HepG2 (cell line): ENCODE data around the gene OCSTAMP. TPM values are rescaled to one million over a fixed set of nuclear protein-coding genes. Genes with fewer than 3 reads are reported as not detected.
A peak's percentile ranks its signal among the peaks of the same experiment; 100 is the strongest.

Source experiments
- ATAC-seq: fragments of 200-7000 bp; cut with Tn5 transposase; 3 replicates; pipeline ENCODE4 v1.9.1; 2020; ENCODE audit warnings: mild to moderate bottlenecking, moderate library complexity
- BruUV-seq: library from RNA; stranded (reverse); fragments of 400-500 nt; replicated peaks from 2 replicates; lab custom pipeline; 2021; lab: Mats Ljungman, UMichigan
- CTCF ChIA-PET: fragments of 300-600 bp; formaldehyde crosslinking; extraction: SDS; loops from one replicate; lab custom pipeline; 2021; ENCODE audit warnings: low total read pairs, inconsistent platforms, low intra/inter-chr PET ratio; lab: Yijun Ruan, JAX
- POLR2A ChIA-PET: fragments of 350-600 bp; sonication (Branson Sonifier 250); formaldehyde crosslinking; loops from one replicate; lab custom pipeline; 2020; ENCODE audit warnings: antibody characterized with exemption, inconsistent platforms; lab: Yijun Ruan, JAX
- DNase-seq: peaks from one replicate; pipeline ENCODE4 v3.0.0-alpha.2; 2015; ENCODE audit warnings: low spot score
- FAIRE-seq: peaks from 3 replicates; lab custom pipeline; 2011; peaks lifted over from hg19 to GRCh38; lab: Jason Lieb, UNC
- H2AFZ ChIP-seq: one replicate; pipeline ENCODE4 v1.6.1; 2011; ENCODE audit warnings: low read length, inconsistent platforms
- H3K27ac ChIP-seq: fragments of 300-600 bp; 3 replicates; pipeline ENCODE4 v1.8.0; 2011; ENCODE audit warnings: mixed run types, mild to moderate bottlenecking, mixed read lengths, low read length, inconsistent platforms; ENCODE audit not compliant: insufficient read depth; ENCODE audit errors: extremely low read length
- H3K27me3 ChIP-seq, 2 experiments: fragments of 200-600 bp in 1 of 2; 2 replicates in 1 of 2; 3 replicates in 1 of 2; pipeline versions ENCODE4 v1.6.0 to v1.8.0; 2011; ENCODE audit warnings: low read length in 2 of 2, mild to moderate bottlenecking in 2 of 2, moderate library complexity in 2 of 2, inconsistent platforms in 1 of 2; ENCODE audit not compliant: insufficient read depth in 2 of 2, control insufficient read depth in 1 of 2
- H3K36me3 ChIP-seq, 2 experiments: fragments of 200-600 bp in 1 of 2; replicated peaks in 1 of 2; 2 replicates in 1 of 2; 3 replicates in 1 of 2; pipeline versions ENCODE4 v1.5.1 to v1.8.0; 2011; ENCODE audit warnings: low read length in 2 of 2, inconsistent platforms in 1 of 2; ENCODE audit not compliant: insufficient read depth in 2 of 2, control insufficient read depth in 1 of 2
- H3K4me1 ChIP-seq: 2 replicates; pipeline ENCODE4 v1.5.1; 2012; ENCODE audit warnings: low read length, inconsistent platforms; ENCODE audit not compliant: insufficient read depth
- H3K4me2 ChIP-seq: 2 replicates; pipeline ENCODE4 v1.6.0; 2011; ENCODE audit warnings: low read depth, low read length, inconsistent platforms
- H3K4me3 ChIP-seq, 3 experiments: fragments of 200-600 bp in 1 of 3; sonication (generic), shearing (Covaris generic) in 1 of 3; replicated peaks in 1 of 3; 2 replicates each; pipeline ENCODE4 v1.5.1; 2011 to 2016; ENCODE audit warnings: low read length in 3 of 3, inconsistent platforms in 2 of 3, low read depth in 2 of 3, mild to moderate bottlenecking in 2 of 3, control low read depth in 1 of 3, mixed read lengths in 1 of 3; ENCODE audit not compliant: insufficient read depth in 1 of 3
- H3K79me2 ChIP-seq: one replicate; pipeline ENCODE4 v1.6.1; 2011; ENCODE audit warnings: low read length, inconsistent platforms; ENCODE audit not compliant: insufficient read depth
- H3K9ac ChIP-seq: 2 replicates; pipeline ENCODE4 v1.6.0; 2011; ENCODE audit warnings: mild to moderate bottlenecking, low read depth, low read length, inconsistent platforms; ENCODE audit not compliant: insufficient read depth
- H3K9me3 ChIP-seq: 2 replicates; pipeline ENCODE4 v1.5.1; 2012; ENCODE audit warnings: mild to moderate bottlenecking, low read length
- H4K20me1 ChIP-seq: 2 replicates; pipeline ENCODE4 v1.6.0; 2011; ENCODE audit warnings: inconsistent platforms, mild to moderate bottlenecking, low read length, moderate library complexity; ENCODE audit not compliant: insufficient read depth
- ISL2 ChIP-seq: sonication (generic); formaldehyde crosslinking; IDR thresholded peaks from 2 replicates; pipeline ENCODE4 v1.5.0; 2020; ENCODE audit warnings: missing genetic modification reagents
- MED8 ChIP-seq: sonication (generic); formaldehyde crosslinking; IDR thresholded peaks from 2 replicates; pipeline ENCODE4 v1.8.1; 2023; ENCODE audit warnings: mild to moderate bottlenecking, missing genetic modification reagents; ENCODE audit not compliant: insufficient replicate concordance
- MYC ChIP-seq: sonication (generic); formaldehyde crosslinking; IDR thresholded peaks from 2 replicates; pipeline ENCODE4 v1.9.0; 2021; ENCODE audit warnings: missing genetic modification reagents, borderline replicate concordance
- MYNN ChIP-seq: sonication (generic); formaldehyde crosslinking; IDR thresholded peaks from 2 replicates; pipeline ENCODE4 v1.4.0; 2020; ENCODE audit warnings: mild to moderate bottlenecking, low read depth, missing genetic modification reagents
- NCOA1 ChIP-seq: sonication (generic); formaldehyde crosslinking; IDR thresholded peaks from 2 replicates; pipeline ENCODE4 v1.9.0; 2021; ENCODE audit warnings: missing genetic modification reagents
- NCOA5 ChIP-seq: sonication (generic); formaldehyde crosslinking; IDR thresholded peaks from 2 replicates; pipeline ENCODE4 v1.4.0; 2020; ENCODE audit warnings: missing genetic modification reagents
- RBFOX2 ChIP-seq: fragments of 200-400 bp; formaldehyde crosslinking; IDR thresholded peaks from 2 replicates; pipeline ENCODE4 v1.6.1; 2017; ENCODE audit warnings: low read depth, mild to moderate bottlenecking, low read length
- ZBTB7A ChIP-seq: sonication (generic); formaldehyde crosslinking; IDR thresholded peaks from 2 replicates; pipeline ENCODE4 v1.8.0; 2022; ENCODE audit warnings: mild to moderate bottlenecking, missing genetic modification reagents
- ZFP62 ChIP-seq: sonication (generic); formaldehyde crosslinking; IDR thresholded peaks from 2 replicates; pipeline ENCODE4 v1.4.0; 2020; ENCODE audit warnings: missing genetic modification reagents
- ZNF383 ChIP-seq: sonication (generic); formaldehyde crosslinking; IDR thresholded peaks from 2 replicates; pipeline ENCODE4 v1.4.0; 2020; ENCODE audit warnings: missing genetic modification reagents, mild to moderate bottlenecking, borderline replicate concordance
- ZNF761 ChIP-seq: sonication (generic); formaldehyde crosslinking; conservative IDR thresholded peaks from 2 replicates; pipeline ENCODE4 v1.4.0; 2020; ENCODE audit warnings: mild to moderate bottlenecking, missing genetic modification reagents
- ZNF768 ChIP-seq: sonication (generic); formaldehyde crosslinking; IDR thresholded peaks from 2 replicates; pipeline ENCODE4 v1.4.0; 2020; ENCODE audit warnings: missing genetic modification reagents
- ZNF850 ChIP-seq: sonication (generic); formaldehyde crosslinking; conservative IDR thresholded peaks from 2 replicates; pipeline ENCODE4 v1.9.0; 2021; ENCODE audit warnings: mild to moderate bottlenecking, missing genetic modification reagents
- ZNF891 ChIP-seq: sonication (generic); formaldehyde crosslinking; IDR thresholded peaks from 2 replicates; pipeline ENCODE4 v1.5.0; 2020; ENCODE audit warnings: mild to moderate bottlenecking, missing genetic modification reagents
- WGBS: methylation state at CpG from one replicate; pipeline ENCODE4 v1.1.6; 2017; ENCODE audit warnings: low lambda C conversion rate; 5-methylcytosine and 5-hydroxymethylcytosine counted together
- in situ Hi-C: cut with HindIII; loops from 2 replicates; pipeline ENCODE4 v1.10.0; 2017; ENCODE audit warnings: low pct_unique_long_range_greater_than_20kb; ENCODE audit not compliant: extremely low pct_ligation_motif_present
- intact Hi-C: fragments of 100-400 bp; cut with micrococcal nuclease; formaldehyde crosslinking; loops from one replicate; pipeline ENCODE4 v1.10.0; 2022; ENCODE audit not compliant: unreplicated experiment
- polyA plus RNA-seq, 8 experiments: library from polyadenylated mRNA; depleted of rRNA in 3 of 8; stranded (reverse) in 7 of 8; unstranded in 1 of 8; fragments of >200 nt; fragmentation: Illumina TruSeq in 4 of 8; extraction: Trizol in 4 of 8; gene quantifications; 2 replicates each; pipeline versions ENCODE4 v1.2.1 to v1.2.3, GENCODE V29; 2011 to 2016; ENCODE audit warnings: low read depth in 4 of 8, missing spikeins in 1 of 8, mixed read lengths in 1 of 8; ENCODE audit not compliant: insufficient read depth in 1 of 8
- total RNA-seq, 5 experiments: library from RNA; depleted of rRNA; stranded (reverse); fragments of >200 nt; fragmentation: Illumina TruSeq; extraction: Trizol; gene quantifications; 2 replicates each; pipeline ENCODE4 v1.2.3, GENCODE V29; 2016; ENCODE audit warnings: low read depth in 1 of 5
- TF ChIP-seq, protein P1 (sequence below): sonication (generic); formaldehyde crosslinking; IDR thresholded peaks from 2 replicates; pipeline ENCODE4 v1.4.0; 2020; ENCODE audit warnings: low read depth, mild to moderate bottlenecking, missing genetic modification reagents
- TF ChIP-seq, protein P2 (sequence below): sonication (generic); formaldehyde crosslinking; IDR thresholded peaks from 2 replicates; pipeline ENCODE4 v1.5.0; 2020; ENCODE audit warnings: missing genetic modification reagents
- TF ChIP-seq, protein P3 (sequence below): sonication (generic); formaldehyde crosslinking; IDR thresholded peaks from 2 replicates; pipeline ENCODE4 v1.5.1; 2020; ENCODE audit warnings: mild to moderate bottlenecking, missing genetic modification reagents, moderate library complexity
- TF ChIP-seq, protein P4 (sequence below): fragments of 450-650 bp; IDR thresholded peaks from 2 replicates; pipeline ENCODE4 v1.6.1; 2016

The OCSTAMP gene
- total and polyA plus RNA-seq, 2 of the 13 experiments (the other 11 are each of a cell fraction or from before 2014, with no cell fraction given), result not detected

DNA sequence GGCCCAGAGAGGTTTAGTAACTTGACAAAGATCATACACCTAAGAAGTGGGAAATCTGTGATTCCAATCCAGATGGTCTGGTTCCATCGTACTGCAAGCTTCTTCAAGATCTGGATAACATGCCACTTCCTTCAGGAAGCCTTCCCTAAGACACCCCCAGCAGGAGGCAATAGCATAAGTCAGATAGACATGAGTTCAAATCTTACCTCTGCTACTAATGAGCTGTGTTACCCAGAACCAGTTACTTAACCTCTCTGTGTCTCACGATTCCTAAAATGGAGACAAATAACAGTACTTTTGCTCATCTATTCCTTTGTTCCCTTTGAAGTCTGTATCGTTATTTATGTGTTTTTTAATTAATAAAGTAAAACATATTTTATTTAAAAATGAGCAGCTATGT lies 22.3 kb upstream of the OCSTAMP start (continued):
- TF ChIP-seq ISL2 (CRISPR knock-in tag) (no peak), NCOA1 (CRISPR knock-in tag) (no peak), MYC (CRISPR knock-in tag) (no peak), ZNF383 (CRISPR knock-in tag) (no peak), NCOA5 (CRISPR knock-in tag) (no peak), RBFOX2 (no peak), ZNF768 (CRISPR knock-in tag) (no peak; the same call in 1 of the 2 replicates), ZNF761 (CRISPR knock-in tag) (no peak), MED8 (no peak), MYNN (no peak), ZNF850 (CRISPR knock-in tag) (no peak), ZFP62 (CRISPR knock-in tag) (no peak), ZBTB7A (no peak)
- TF ChIP-seq, protein P1, sequence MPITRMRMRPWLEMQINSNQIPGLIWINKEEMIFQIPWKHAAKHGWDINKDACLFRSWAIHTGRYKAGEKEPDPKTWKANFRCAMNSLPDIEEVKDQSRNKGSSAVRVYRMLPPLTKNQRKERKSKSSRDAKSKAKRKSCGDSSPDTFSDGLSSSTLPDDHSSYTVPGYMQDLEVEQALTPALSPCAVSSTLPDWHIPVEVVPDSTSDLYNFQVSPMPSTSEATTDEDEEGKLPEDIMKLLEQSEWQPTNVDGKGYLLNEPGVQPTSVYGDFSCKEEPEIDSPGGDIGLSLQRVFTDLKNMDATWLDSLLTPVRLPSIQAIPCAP (CRISPR knock-in tag), result 0 out of 2 replicates have a peak, but pooled peaks have one; percentile 34
- TF ChIP-seq, protein P2, sequence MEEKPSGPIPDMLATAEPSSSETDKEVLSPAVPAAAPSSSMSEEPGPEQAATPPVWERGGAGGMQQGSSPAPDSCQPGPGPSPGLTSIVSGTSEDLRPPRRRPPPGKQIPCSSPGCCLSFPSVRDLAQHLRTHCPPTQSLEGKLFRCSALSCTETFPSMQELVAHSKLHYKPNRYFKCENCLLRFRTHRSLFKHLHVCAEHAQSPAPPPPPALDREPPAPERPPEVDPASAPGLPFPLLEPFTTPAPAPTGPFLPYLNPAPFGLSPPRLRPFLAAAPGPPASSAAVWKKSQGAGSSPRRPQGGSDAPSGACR, result no peak

DNA sequence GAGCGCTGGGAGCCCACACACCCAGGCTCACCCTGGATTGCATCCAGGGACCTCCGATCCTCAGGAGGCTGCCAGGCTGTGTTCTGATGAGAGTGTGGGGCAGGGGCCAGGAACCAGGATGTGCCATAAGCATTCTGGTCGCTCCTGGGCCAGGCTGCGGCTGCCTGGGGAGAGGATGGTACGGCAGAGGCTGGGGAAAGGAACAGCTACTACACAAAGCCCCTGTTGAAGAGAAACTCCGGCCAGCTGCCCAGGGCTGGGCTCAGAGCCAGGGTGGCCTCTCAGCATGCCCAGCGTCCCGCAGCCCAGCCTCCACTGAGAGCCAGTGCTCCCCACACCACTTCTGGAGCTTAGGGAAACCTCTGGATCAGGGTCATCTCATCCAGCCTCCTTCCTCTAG lies 21.7 kb upstream of the OCSTAMP start:
- ATAC-seq, result no peak
- no peak for DNase-seq
- in situ Hi-C loops, result no loop called here
- no TSS peak for BruUV-seq
- H3K27ac ChIP-seq, result no peak overlapping the region
- CTCF ChIA-PET, result no interaction called here
- H3K27me3 ChIP-seq, result no peaks in the 10 kb centered on the region
- no peak for FAIRE-seq
- no peak overlapping the region for H3K9ac ChIP-seq
- intact Hi-C loops, result no loop called here
- H3K36me3 ChIP-seq, result peaks cover 11 to 20% of the 10 kb centered on the region in 2 experiments; a peak in 4 of 5 replicates
- no peaks in the 10 kb centered on the region for H4K20me1 ChIP-seq
- H3K4me2 ChIP-seq, result no peak overlapping the region
- peaks cover 15% of the 10 kb centered on the region for H3K4me1 ChIP-seq
- 90% methylated on average over 7 of the region's 8 CpGs for WGBS
- H3K9me3 ChIP-seq, result no peaks in the 10 kb centered on the region
- no peaks in the 10 kb centered on the region for H3K79me2 ChIP-seq
- POLR2A ChIA-PET, result no interaction called here
- H2AFZ ChIP-seq, result no peak overlapping the region
- no peak overlapping the region for H3K4me3 ChIP-seq
- TF ChIP-seq, protein P3, sequence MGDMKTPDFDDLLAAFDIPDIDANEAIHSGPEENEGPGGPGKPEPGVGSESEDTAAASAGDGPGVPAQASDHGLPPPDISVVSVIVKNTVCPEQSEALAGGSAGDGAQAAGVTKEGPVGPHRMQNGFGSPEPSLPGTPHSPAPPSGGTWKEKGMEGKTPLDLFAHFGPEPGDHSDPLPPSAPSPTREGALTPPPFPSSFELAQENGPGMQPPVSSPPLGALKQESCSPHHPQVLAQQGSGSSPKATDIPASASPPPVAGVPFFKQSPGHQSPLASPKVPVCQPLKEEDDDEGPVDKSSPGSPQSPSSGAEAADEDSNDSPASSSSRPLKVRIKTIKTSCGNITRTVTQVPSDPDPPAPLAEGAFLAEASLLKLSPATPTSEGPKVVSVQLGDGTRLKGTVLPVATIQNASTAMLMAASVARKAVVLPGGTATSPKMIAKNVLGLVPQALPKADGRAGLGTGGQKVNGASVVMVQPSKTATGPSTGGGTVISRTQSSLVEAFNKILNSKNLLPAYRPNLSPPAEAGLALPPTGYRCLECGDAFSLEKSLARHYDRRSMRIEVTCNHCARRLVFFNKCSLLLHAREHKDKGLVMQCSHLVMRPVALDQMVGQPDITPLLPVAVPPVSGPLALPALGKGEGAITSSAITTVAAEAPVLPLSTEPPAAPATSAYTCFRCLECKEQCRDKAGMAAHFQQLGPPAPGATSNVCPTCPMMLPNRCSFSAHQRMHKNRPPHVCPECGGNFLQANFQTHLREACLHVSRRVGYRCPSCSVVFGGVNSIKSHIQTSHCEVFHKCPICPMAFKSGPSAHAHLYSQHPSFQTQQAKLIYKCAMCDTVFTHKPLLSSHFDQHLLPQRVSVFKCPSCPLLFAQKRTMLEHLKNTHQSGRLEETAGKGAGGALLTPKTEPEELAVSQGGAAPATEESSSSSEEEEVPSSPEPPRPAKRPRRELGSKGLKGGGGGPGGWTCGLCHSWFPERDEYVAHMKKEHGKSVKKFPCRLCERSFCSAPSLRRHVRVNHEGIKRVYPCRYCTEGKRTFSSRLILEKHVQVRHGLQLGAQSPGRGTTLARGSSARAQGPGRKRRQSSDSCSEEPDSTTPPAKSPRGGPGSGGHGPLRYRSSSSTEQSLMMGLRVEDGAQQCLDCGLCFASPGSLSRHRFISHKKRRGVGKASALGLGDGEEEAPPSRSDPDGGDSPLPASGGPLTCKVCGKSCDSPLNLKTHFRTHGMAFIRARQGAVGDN (CRISPR knock-in tag), result peak; percentile 28; the same call in 1 of the 2 replicates
- TF ChIP-seq ZNF891 (CRISPR knock-in tag), result 0 out of 2 replicates have a peak, but pooled peaks have one; percentile 17
- TF ChIP-seq, protein P4, sequence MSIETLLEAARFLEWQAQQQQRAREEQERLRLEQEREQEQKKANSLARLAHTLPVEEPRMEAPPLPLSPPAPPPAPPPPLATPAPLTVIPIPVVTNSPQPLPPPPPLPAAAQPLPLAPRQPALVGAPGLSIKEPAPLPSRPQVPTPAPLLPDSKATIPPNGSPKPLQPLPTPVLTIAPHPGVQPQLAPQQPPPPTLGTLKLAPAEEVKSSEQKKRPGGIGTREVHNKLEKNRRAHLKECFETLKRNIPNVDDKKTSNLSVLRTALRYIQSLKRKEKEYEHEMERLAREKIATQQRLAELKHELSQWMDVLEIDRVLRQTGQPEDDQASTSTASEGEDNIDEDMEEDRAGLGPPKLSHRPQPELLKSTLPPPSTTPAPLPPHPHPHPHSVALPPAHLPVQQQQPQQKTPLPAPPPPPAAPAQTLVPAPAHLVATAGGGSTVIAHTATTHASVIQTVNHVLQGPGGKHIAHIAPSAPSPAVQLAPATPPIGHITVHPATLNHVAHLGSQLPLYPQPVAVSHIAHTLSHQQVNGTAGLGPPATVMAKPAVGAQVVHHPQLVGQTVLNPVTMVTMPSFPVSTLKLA, result no peak
